Erythroblast (primary cell): ENCODE measurements around the gene BPTF.

Experiments used
- GATA1 ChIP-seq: IDR thresholded peaks from 2 replicates; pipeline ENCODE4 v1.6.1; 2011; ENCODE audit warnings: low read depth, mild to moderate bottlenecking, control low read depth, low read length, moderate library complexity
- POLR2A ChIP-seq: IDR thresholded peaks from 2 replicates; pipeline ENCODE4 v1.6.1; 2011; ENCODE audit warnings: mild to moderate bottlenecking, low read length

DNA sequence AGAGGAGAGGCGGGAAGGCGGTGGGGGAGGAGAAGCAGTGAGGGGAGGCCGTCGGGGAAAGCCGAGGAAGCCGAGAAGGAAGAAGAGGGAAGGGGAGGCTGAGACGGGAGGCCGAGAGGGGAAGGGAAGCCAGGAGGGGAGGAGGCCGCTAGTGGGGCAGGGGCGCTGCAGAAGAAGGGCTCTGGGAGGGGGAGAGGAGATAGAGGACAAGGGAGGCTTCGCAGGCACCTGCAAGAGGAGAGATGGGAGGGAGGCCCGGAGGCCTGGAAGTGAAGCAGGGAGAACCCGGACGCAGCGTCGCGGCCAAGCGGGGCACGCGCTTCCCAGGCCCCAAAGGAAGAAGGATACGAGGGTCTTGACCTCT lies 168.7 kb downstream of the BPTF start:
- TF ChIP-seq POLR2A, result no peak
- no peak for TF ChIP-seq GATA1
